Measurements from ENCODE around the gene VTN.
"Not testable (repeated sequence)": the region's sequence is repeated elsewhere in the genome, so short reads cannot be mapped to it uniquely, and the experiment has no call there.

Gene VTN

GRCh38 chr17:28339431-28339830, 30.7 kb downstream of the VTN start:
- TF ChIP-seq CTCF (IDR thresholded peaks at IDR 0.05; ENCODE audit: control insufficient read depth, extremely low read depth, insufficient read depth) = no peak
- no peak for DNase-seq (ENCODE audit: low read depth)
- no peak overlapping the region for H3K4me3 ChIP-seq (ENCODE audit: low read depth, low read length)

- DNase-seq (ENCODE audit: low read depth); H3K4me3 ChIP-seq (ENCODE audit: low read depth, low read length): not testable (repeated sequence)
These were observed 31.3 kb downstream of the VTN start for GRCh38 chr17:28338769-28339212.

GRCh38 chr17:28338056-28338768, 31.9 kb downstream of the VTN start:
- no peak for TF ChIP-seq CTCF (IDR thresholded peaks at IDR 0.05; ENCODE audit: control insufficient read depth, extremely low read depth, insufficient read depth)
- no peak for DNase-seq (ENCODE audit: low read depth)
- H3K4me3 ChIP-seq (ENCODE audit: low read depth, low read length) = no peak overlapping the region

GRCh38 chr17:28335959-28336871, 33.9 kb downstream of the VTN start:
- peak; percentile 59 for DNase-seq (ENCODE audit: low read depth)
- no peak for TF ChIP-seq CTCF (IDR thresholded peaks at IDR 0.05; ENCODE audit: control insufficient read depth, extremely low read depth, insufficient read depth)
- H3K4me3 ChIP-seq (ENCODE audit: low read depth, low read length) = peak overlapping the region; percentile 96

- peak; percentile 99 for DNase-seq (ENCODE audit: low read depth)
- peak within 1 kb of the TSS; percentile 96 for H3K4me3 ChIP-seq (ENCODE audit: low read depth, low read length)
- 0 out of 2 replicates have a peak, but pooled peaks have one; percentile 14 for TF ChIP-seq CTCF (IDR thresholded peaks at IDR 0.05; ENCODE audit: control insufficient read depth, extremely low read depth, insufficient read depth)
These were observed 34.7 kb downstream of the VTN start, which contains the start of the genes IFT20 and TNFAIP1 for GRCh38 chr17:28335201-28335958. IFT20 (minus strand) TSS chr17:28335472; CDS start chr17:28331985, 3,487 bp downstream. TNFAIP1 (plus strand) TSS chr17:28335761; CDS start chr17:28339522, 3,761 bp downstream.

- no peak for TF ChIP-seq CTCF (IDR thresholded peaks at IDR 0.05; ENCODE audit: control insufficient read depth, extremely low read depth, insufficient read depth)
- H3K4me3 ChIP-seq (ENCODE audit: low read depth, low read length) = peak overlapping the region; percentile 96
- DNase-seq (ENCODE audit: low read depth) = no peak
These were observed 35.4 kb downstream of the VTN start for GRCh38 chr17:28334666-28335200.
